Caco-2 (cell line): ENCODE data around the gene PLEKHS1. TPM values are rescaled to one million over a fixed set of nuclear protein-coding genes. Genes with fewer than 3 reads are reported as not detected.
"Not testable (repeated sequence)": the region's sequence is repeated elsewhere in the genome, so short reads cannot be mapped to it uniquely, and the experiment has no call there.

Experiments used
- BruUV-seq: library from RNA; stranded (reverse); fragments of 400-500 nt; replicated peaks from 2 replicates; lab custom pipeline; 2021; lab: Mats Ljungman, UMichigan
- CTCF ChIA-PET: fragments of 300-600 bp; sonication (Branson Sonifier 250); formaldehyde crosslinking; loops from one replicate; lab custom pipeline; 2022; ENCODE audit warnings: antibody characterized with exemption; lab: Charles Lee
- POLR2A ChIA-PET: fragments of 300-600 bp; sonication (Branson Sonifier 250); formaldehyde crosslinking; loops from one replicate; lab custom pipeline; 2022; ENCODE audit warnings: antibody characterized with exemption; lab: Charles Lee
- DNase-seq, 2 experiments: peaks; one replicate each; pipeline versions ENCODE4 v3.0.0 to v3.0.0-alpha.2; 2020 to 2022
- H3K27me3 ChIP-seq: replicated peaks from 2 replicates; pipeline ENCODE4 v1.6.0; 2011; ENCODE audit warnings: low read length; ENCODE audit not compliant: control insufficient read depth, insufficient read depth
- H3K36me3 ChIP-seq: 2 replicates; pipeline ENCODE4 v1.5.1; 2011; ENCODE audit warnings: low read length; ENCODE audit not compliant: control insufficient read depth, insufficient read depth
- H3K4me1 ChIP-seq: fragments of 250-450 bp; sonication (Bioruptor Pico); 2 replicates; pipeline ENCODE4 v1.5.1; 2020; ENCODE audit warnings: mild to moderate bottlenecking
- H3K4me3 ChIP-seq: 2 replicates; pipeline ENCODE4 v1.5.1; 2011; ENCODE audit warnings: low read depth, mild to moderate bottlenecking, control low read depth, low read length
- H3K9me3 ChIP-seq: fragments of 250-450 bp; sonication (Bioruptor Pico); 2 replicates; pipeline ENCODE4 v1.5.1; 2020; ENCODE audit warnings: mild to moderate bottlenecking, moderate library complexity
- H3K27ac Mint-ChIP-seq: one replicate; pipeline ENCODE4 v1.8.0; 2022; ENCODE audit warnings: mixed read lengths; ENCODE audit not compliant: unreplicated experiment
- H3K27me3 Mint-ChIP-seq: one replicate; pipeline ENCODE4 v1.8.0; 2022; ENCODE audit warnings: mixed read lengths; ENCODE audit not compliant: insufficient read depth, unreplicated experiment
- H3K36me3 Mint-ChIP-seq: one replicate; pipeline ENCODE4 v1.8.0; 2022; ENCODE audit warnings: mild to moderate bottlenecking, mixed read lengths; ENCODE audit not compliant: insufficient read depth, unreplicated experiment
- H3K4me1 Mint-ChIP-seq: one replicate; pipeline ENCODE4 v1.8.0; 2022; ENCODE audit warnings: low read depth, mixed read lengths; ENCODE audit not compliant: unreplicated experiment
- H3K4me3 Mint-ChIP-seq: one replicate; pipeline ENCODE4 v1.8.0; 2022; ENCODE audit warnings: mild to moderate bottlenecking, moderate library complexity, mixed read lengths; ENCODE audit not compliant: unreplicated experiment
- H3K9me3 Mint-ChIP-seq: one replicate; pipeline ENCODE4 v1.8.0; 2022; ENCODE audit warnings: mixed read lengths; ENCODE audit not compliant: unreplicated experiment
- intact Hi-C: fragments of 100-400 bp; cut with micrococcal nuclease; formaldehyde crosslinking; loops from one replicate; pipeline ENCODE4 v1.10.0; 2022; ENCODE audit not compliant: unreplicated experiment
- total RNA-seq: library from RNA; stranded (reverse); gene quantifications from 2 replicates; pipeline ENCODE4 v1.2.3, GENCODE V29; 2022
- TF ChIP-seq, protein P1 (sequence below), 2 experiments: fragments of 200-600 bp in 1 of 2; IDR thresholded peaks; 1 replicate in 1 of 2; 2 replicates in 1 of 2; pipeline versions ENCODE4 v1.5.1 to v1.8.0; 2011 to 2022; ENCODE audit warnings: antibody characterized with exemption in 1 of 2, control low read depth in 1 of 2, inconsistent platforms in 1 of 2, low read depth in 1 of 2, low read length in 1 of 2, mild to moderate bottlenecking in 1 of 2, moderate library complexity in 1 of 2; ENCODE audit not compliant: insufficient read depth in 1 of 2, severe bottlenecking in 1 of 2, unreplicated experiment in 1 of 2

PLEKHS1 gene
- total RNA-seq, 1 experiment from 2014 or later = not detected

DNA sequence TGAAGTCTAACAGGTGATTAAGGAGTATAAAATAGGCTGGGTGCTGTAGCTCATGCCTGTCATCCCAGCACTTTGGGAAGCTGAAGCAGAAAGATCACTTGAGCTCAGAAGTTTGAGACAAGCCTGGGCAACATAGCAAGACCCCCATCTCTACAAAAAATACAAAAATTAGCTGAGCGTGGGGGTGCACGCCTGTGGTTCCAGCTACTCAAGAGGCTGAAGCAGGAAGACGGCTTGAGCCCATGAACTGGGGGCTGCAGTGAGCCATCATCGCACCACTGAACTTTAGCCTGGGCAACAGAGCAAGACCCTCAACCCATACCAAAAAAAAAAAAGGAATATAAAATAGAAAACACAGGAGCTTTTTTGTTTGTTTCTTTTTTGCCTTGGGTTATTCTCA, 55.0 kb downstream of the PLEKHS1 start:
- no peaks in the 10 kb centered on the region for H3K4me1 Mint-ChIP-seq
- no TSS peak for BruUV-seq
- DNase-seq = no peak
- Histone ChIP-seq H3K27me3 (no peaks in the 10 kb centered on the region), H3K36me3 (no peaks in the 10 kb centered on the region), H3K9me3 (no peaks in the 10 kb centered on the region), H3K4me3 (no peak overlapping the region), H3K4me1 (no peaks in the 10 kb centered on the region)
- no peak overlapping the region for H3K4me3 Mint-ChIP-seq
- intact Hi-C loops = no loop called here
- H3K27me3 Mint-ChIP-seq = peaks cover 2% of the 10 kb centered on the region
- no peak overlapping the region for H3K27ac Mint-ChIP-seq
- no peaks in the 10 kb centered on the region for H3K36me3 Mint-ChIP-seq
- ChIA-PET CTCF (interaction anchor here (0.6 kb wide), 2 partner anchors 28 to 57 kb away, joined by 3 to 6 read pairs; no protein-coding TSS in a partner anchor), POLR2A (no interaction called here)
- no peaks in the 10 kb centered on the region for H3K9me3 Mint-ChIP-seq
- TF ChIP-seq, protein P1, sequence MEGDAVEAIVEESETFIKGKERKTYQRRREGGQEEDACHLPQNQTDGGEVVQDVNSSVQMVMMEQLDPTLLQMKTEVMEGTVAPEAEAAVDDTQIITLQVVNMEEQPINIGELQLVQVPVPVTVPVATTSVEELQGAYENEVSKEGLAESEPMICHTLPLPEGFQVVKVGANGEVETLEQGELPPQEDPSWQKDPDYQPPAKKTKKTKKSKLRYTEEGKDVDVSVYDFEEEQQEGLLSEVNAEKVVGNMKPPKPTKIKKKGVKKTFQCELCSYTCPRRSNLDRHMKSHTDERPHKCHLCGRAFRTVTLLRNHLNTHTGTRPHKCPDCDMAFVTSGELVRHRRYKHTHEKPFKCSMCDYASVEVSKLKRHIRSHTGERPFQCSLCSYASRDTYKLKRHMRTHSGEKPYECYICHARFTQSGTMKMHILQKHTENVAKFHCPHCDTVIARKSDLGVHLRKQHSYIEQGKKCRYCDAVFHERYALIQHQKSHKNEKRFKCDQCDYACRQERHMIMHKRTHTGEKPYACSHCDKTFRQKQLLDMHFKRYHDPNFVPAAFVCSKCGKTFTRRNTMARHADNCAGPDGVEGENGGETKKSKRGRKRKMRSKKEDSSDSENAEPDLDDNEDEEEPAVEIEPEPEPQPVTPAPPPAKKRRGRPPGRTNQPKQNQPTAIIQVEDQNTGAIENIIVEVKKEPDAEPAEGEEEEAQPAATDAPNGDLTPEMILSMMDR (IDR thresholded peaks at IDR 0.05; ENCODE audit: insufficient read depth in 1 of 2, low read depth in 1 of 2, low read length in 1 of 2, severe bottlenecking in 1 of 2, unreplicated experiment in 1 of 2) = no peak

DNA sequence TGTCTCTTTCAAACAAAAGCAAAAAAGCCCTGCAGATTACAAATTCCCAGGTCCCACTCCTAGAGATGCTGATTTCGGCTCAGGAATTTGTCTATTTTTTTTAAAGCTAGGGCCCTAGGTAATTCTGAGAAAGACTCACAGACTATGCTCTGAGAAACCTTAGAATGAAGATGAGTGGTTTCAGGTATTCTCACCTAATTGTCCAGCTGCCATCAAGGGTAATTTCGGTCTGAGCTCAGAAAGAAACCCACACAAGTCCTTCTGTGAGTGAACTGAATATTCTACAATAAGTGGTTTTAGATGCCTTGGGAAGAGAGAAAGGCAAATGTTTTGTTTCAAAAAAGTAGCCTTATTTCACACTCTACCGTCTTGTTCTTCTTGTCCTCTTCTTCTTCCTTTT, 56.7 kb downstream of the PLEKHS1 start:
- Histone ChIP-seq H3K36me3 (no peaks in the 10 kb centered on the region), H3K27me3 (no peaks in the 10 kb centered on the region), H3K4me3 (no peak overlapping the region), H3K4me1 (no peaks in the 10 kb centered on the region), H3K9me3 (no peaks in the 10 kb centered on the region)
- H3K4me3 Mint-ChIP-seq = no peak overlapping the region
- CTCF ChIA-PET = no interaction called here
- no TSS peak for BruUV-seq
- no peaks in the 10 kb centered on the region for H3K36me3 Mint-ChIP-seq
- H3K9me3 Mint-ChIP-seq = no peaks in the 10 kb centered on the region
- POLR2A ChIA-PET = no interaction called here
- no peak overlapping the region for H3K27ac Mint-ChIP-seq
- intact Hi-C loops = no loop called here
- no peak for DNase-seq
- TF ChIP-seq, protein P1 (IDR thresholded peaks at IDR 0.05; ENCODE audit: insufficient read depth in 1 of 2, low read depth in 1 of 2, low read length in 1 of 2, severe bottlenecking in 1 of 2, unreplicated experiment in 1 of 2) = no peak
- H3K27me3 Mint-ChIP-seq = peaks cover 9% of the 10 kb centered on the region
- H3K4me1 Mint-ChIP-seq = no peaks in the 10 kb centered on the region

DNA sequence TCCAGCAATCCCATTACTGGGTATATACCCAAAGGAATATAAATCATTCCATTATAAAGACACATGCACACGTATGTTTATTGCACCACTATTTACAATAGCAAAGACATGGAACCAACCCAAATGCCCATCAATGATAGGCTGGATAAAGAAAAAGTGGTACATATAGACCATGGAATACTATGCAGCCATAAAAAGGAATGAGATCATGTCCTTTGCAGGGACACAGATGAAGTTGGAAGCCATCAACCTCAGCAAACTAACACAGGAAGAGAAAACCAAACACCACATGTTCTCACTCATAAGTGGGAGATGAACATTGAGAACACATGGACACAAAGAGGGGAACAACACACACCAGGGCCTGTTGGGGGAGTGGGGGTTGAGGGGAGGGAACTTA, 63.2 kb downstream of the PLEKHS1 start:
- intact Hi-C loops, H3K4me1 ChIP-seq, H3K27ac Mint-ChIP-seq, H3K27me3 Mint-ChIP-seq, H3K4me3 Mint-ChIP-seq, H3K9me3 Mint-ChIP-seq, BruUV-seq, H3K36me3 Mint-ChIP-seq, H3K27me3 ChIP-seq, H3K36me3 ChIP-seq, H3K4me1 Mint-ChIP-seq, H3K9me3 ChIP-seq, CTCF ChIA-PET, DNase-seq, POLR2A ChIA-PET, H3K4me3 ChIP-seq: not testable (repeated sequence)

DNA sequence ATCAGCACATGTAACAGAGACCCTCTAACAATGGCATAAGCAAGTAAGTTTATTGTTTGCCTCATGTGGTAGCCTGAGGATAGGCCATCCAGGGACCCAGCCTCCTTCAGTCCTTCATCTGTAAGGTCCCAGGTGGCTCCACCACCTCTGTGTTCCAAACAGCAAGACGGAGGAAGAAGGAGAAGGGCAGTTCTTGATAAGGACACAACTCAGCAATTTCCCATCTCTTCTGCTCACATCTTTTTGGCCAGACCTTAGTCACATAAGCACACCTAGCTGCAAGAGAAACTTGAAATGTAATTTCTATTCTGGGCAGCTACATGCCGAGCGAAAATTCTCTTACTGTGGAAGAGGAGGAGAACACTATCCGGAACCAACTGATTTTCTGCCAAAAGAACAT, 68.5 kb downstream of the PLEKHS1 start:
- H3K36me3 Mint-ChIP-seq = no peaks in the 10 kb centered on the region
- CTCF ChIA-PET = no interaction called here

More for the DNA sequence above, 68.5 kb downstream of the PLEKHS1 start:
- Mint-ChIP-seq H3K27ac (no peak overlapping the region), H3K27me3 (peaks cover 2% of the 10 kb centered on the region), H3K4me1 (peaks cover 7% of the 10 kb centered on the region), H3K9me3 (no peaks in the 10 kb centered on the region), H3K4me3 (no peak overlapping the region)
- Histone ChIP-seq H3K4me3 (no peak overlapping the region), H3K36me3 (no peaks in the 10 kb centered on the region), H3K4me1 (no peaks in the 10 kb centered on the region), H3K9me3 (no peaks in the 10 kb centered on the region), H3K27me3 (no peaks in the 10 kb centered on the region)
- POLR2A ChIA-PET = no interaction called here
- TF ChIP-seq, protein P1 (IDR thresholded peaks at IDR 0.05; ENCODE audit: insufficient read depth in 1 of 2, low read depth in 1 of 2, low read length in 1 of 2, severe bottlenecking in 1 of 2, unreplicated experiment in 1 of 2) = no peak
- DNase-seq = no peak
- intact Hi-C loops = no loop called here
- BruUV-seq = no TSS peak
